PC-9 (cell line): ENCODE results near the gene TNFRSF25. TPM values are rescaled to one million over a fixed set of nuclear protein-coding genes. Genes with fewer than 3 reads are reported as not detected.

Experiments
- BruUV-seq: library from RNA; stranded (reverse); fragments of 400-500 nt; replicated peaks from 2 replicates; lab custom pipeline; 2021; lab: Mats Ljungman, UMichigan
- CTCF ChIA-PET: fragments of 300-600 bp; sonication (Branson Sonifier 250); formaldehyde crosslinking; loops from one replicate; lab custom pipeline; 2022; ENCODE audit warnings: antibody characterized with exemption; lab: Charles Lee
- POLR2A ChIA-PET: fragments of 300-600 bp; sonication (Branson Sonifier 250); formaldehyde crosslinking; loops from one replicate; lab custom pipeline; 2022; ENCODE audit warnings: antibody characterized with exemption; ENCODE audit not compliant: unreplicated experiment; lab: Charles Lee
- DNase-seq, 2 experiments: peaks; one replicate each; pipeline versions ENCODE4 v3.0.0 to v3.0.0-alpha.2; 2015 to 2022; ENCODE audit warnings: mixed read lengths in 1 of 2
- H2AFZ ChIP-seq: fragments of 200-600 bp; sonication (generic); 2 replicates; pipeline ENCODE4 v1.8.1; 2017; ENCODE audit warnings: antibody characterized with exemption
- H3F3A ChIP-seq: fragments of 200-600 bp; sonication (generic); 2 replicates; pipeline ENCODE4 v1.8.1; 2017; ENCODE audit warnings: antibody characterized with exemption, mild to moderate bottlenecking, low read depth; ENCODE audit not compliant: insufficient read depth
- H3K27ac ChIP-seq: fragments of 200-600 bp; sonication (generic); 2 replicates; pipeline ENCODE4 v1.6.1; 2016; ENCODE audit warnings: mixed run types
- H3K27me3 ChIP-seq: fragments of 200-600 bp; sonication (generic); 2 replicates; pipeline ENCODE4 v1.6.1; 2016; ENCODE audit warnings: low read depth, mixed run types; ENCODE audit not compliant: insufficient read depth
- H3K36me3 ChIP-seq: fragments of 200-600 bp; sonication (generic); 2 replicates; pipeline ENCODE4 v1.6.1; 2016; ENCODE audit warnings: low read depth, mixed run types
- H3K4me1 ChIP-seq: fragments of 200-600 bp; sonication (generic); replicated peaks from 2 replicates; pipeline ENCODE4 v1.6.1; 2016; ENCODE audit warnings: mixed run types; ENCODE audit not compliant: insufficient read depth
- H3K4me2 ChIP-seq: fragments of 200-600 bp; sonication (generic); 2 replicates; pipeline ENCODE4 v1.6.1; 2017; ENCODE audit warnings: mixed run types
- H3K4me3 ChIP-seq: fragments of 200-600 bp; sonication (generic); 2 replicates; pipeline ENCODE4 v1.6.1; 2016; ENCODE audit warnings: mixed run types
- H3K79me2 ChIP-seq: fragments of 200-600 bp; sonication (generic); 2 replicates; pipeline ENCODE4 v1.6.1; 2017; ENCODE audit warnings: low read depth, mixed run types
- H3K9me2 ChIP-seq: fragments of 200-600 bp; sonication (generic); 2 replicates; pipeline ENCODE4 v1.8.1; 2017; ENCODE audit warnings: mild to moderate bottlenecking; ENCODE audit not compliant: insufficient read depth
- H3K9me3 ChIP-seq: fragments of 200-600 bp; sonication (generic); 2 replicates; pipeline ENCODE4 v1.8.1; 2016; ENCODE audit warnings: low read depth; ENCODE audit not compliant: insufficient read depth
- H4K20me1 ChIP-seq: fragments of 200-600 bp; sonication (generic); 2 replicates; pipeline ENCODE4 v1.8.1; 2017; ENCODE audit not compliant: insufficient read depth
- EZH2 ChIP-seq: fragments of 200-600 bp; sonication (generic); IDR thresholded peaks from 2 replicates; pipeline ENCODE4 v1.8.0; 2017; ENCODE audit warnings: antibody characterized with exemption, low read depth
- intact Hi-C: fragments of 100-400 bp; cut with micrococcal nuclease; formaldehyde crosslinking; loops from one replicate; pipeline ENCODE4 v1.10.0; 2022; ENCODE audit not compliant: unreplicated experiment
- total RNA-seq: library from RNA; stranded (reverse); gene quantifications from 2 replicates; pipeline ENCODE4 v1.2.3, GENCODE V29; 2021
- TF ChIP-seq, protein P1 (sequence below): fragments of 200-600 bp; sonication (generic); conservative IDR thresholded peaks from 2 replicates; pipeline ENCODE4 v1.6.1; 2017; ENCODE audit warnings: mixed run types, antibody characterized with exemption, mild to moderate bottlenecking, moderate library complexity

TNFRSF25 gene
- total RNA-seq, 1 experiment from 2014 or later, result 12.3 TPM

DNA sequence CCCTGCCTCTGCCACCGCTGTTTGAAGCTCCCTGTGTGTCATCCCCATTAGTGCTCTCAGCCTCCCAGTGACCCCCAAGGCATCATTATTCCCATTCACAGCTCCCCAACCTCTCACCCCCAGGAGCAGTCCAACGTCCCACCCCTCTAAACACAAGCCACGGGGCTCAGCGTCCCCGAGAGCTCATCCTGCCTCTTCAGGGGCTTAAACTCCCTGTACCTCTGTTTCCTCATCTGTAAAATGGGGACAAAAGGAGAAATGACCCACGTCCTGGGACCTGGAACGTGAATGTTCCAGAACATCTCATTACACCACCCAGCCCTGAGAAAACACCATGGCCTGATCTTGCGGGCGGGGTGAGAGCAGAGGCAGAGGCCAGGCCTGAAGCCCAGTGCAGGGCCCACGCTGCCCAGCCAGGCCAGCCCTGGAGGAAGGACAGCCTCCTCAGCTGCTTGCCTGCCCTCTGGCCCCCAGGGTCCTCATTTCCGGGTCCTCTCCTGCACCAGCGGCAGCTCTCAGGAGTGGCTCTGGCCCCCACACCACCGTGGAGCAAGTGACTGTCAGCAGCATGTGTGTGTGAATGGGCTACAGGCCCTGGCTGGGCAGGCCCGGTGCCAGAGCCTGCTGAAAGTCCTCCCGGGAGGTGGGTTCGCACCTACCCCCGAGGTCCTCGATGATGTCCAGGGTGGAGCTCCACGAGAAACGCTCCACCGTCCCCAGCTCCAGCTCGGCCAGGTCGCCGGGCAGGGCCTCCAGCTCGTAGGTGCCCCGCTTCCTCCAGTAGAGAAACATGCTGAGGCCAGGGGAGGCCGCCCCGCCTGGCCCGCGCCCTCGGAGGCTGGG, 39.6 kb upstream of the TNFRSF25 start:
- H3K9me2 ChIP-seq, result no peaks in the 10 kb centered on the region
- H3K4me2 ChIP-seq, result no peak overlapping the region
- no peaks in the 10 kb centered on the region for H3K27me3 ChIP-seq
- ChIA-PET CTCF (no interaction called here), POLR2A (interaction anchor here (0.6 kb wide), 1 partner anchor 78 kb away, joined by 4 read pairs; no protein-coding TSS in a partner anchor)
- no TSS peak for BruUV-seq
- no peaks in the 10 kb centered on the region for H3K4me1 ChIP-seq
- no peaks in the 10 kb centered on the region for H4K20me1 ChIP-seq
- no peak overlapping the region for H3K27ac ChIP-seq
- no peaks in the 10 kb centered on the region for H3K9me3 ChIP-seq
- no peaks in the 10 kb centered on the region for H3K36me3 ChIP-seq
- no peaks in the 10 kb centered on the region for H3K79me2 ChIP-seq
- H3K4me3 ChIP-seq, result no peak overlapping the region
- no peak overlapping the region for H2AFZ ChIP-seq
- TF ChIP-seq, protein P1, sequence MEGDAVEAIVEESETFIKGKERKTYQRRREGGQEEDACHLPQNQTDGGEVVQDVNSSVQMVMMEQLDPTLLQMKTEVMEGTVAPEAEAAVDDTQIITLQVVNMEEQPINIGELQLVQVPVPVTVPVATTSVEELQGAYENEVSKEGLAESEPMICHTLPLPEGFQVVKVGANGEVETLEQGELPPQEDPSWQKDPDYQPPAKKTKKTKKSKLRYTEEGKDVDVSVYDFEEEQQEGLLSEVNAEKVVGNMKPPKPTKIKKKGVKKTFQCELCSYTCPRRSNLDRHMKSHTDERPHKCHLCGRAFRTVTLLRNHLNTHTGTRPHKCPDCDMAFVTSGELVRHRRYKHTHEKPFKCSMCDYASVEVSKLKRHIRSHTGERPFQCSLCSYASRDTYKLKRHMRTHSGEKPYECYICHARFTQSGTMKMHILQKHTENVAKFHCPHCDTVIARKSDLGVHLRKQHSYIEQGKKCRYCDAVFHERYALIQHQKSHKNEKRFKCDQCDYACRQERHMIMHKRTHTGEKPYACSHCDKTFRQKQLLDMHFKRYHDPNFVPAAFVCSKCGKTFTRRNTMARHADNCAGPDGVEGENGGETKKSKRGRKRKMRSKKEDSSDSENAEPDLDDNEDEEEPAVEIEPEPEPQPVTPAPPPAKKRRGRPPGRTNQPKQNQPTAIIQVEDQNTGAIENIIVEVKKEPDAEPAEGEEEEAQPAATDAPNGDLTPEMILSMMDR, result no peak
- no peak for DNase-seq
- no peaks in the 10 kb centered on the region for H3F3A ChIP-seq
- intact Hi-C loops, result no loop called here

DNA sequence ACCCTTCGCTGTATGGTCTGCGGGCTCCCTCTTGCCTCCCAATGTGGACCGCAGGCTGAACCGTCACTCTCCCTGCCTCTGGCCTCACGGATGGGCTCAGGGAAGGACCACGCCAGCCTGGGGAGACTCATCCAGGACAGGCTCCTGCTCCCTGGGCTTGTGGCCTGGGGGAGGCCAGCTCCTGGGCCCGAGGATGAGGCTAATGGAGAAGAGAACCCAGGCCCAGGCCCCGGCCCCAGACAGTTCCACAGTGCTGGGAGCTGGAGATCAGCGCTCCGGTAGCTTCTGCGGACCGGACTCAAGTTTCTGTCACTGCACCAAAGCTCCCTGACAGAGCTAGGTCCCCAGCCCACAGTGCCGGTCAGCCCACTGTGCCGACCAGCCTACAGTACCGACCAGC, 38.9 kb upstream of the TNFRSF25 start:
- H3K79me2 ChIP-seq, result no peaks in the 10 kb centered on the region
- no peaks in the 10 kb centered on the region for H3F3A ChIP-seq
- no peak overlapping the region for H2AFZ ChIP-seq
- no peak for DNase-seq
- no peaks in the 10 kb centered on the region for H3K27me3 ChIP-seq
- H3K4me1 ChIP-seq, result no peaks in the 10 kb centered on the region
- ChIA-PET CTCF (no interaction called here), POLR2A (no interaction called here)
- no TSS peak for BruUV-seq
- TF ChIP-seq EZH2, result no peak
- TF ChIP-seq, protein P1, result no peak
- no peaks in the 10 kb centered on the region for H3K9me2 ChIP-seq
- H3K4me3 ChIP-seq, result no peak overlapping the region
- intact Hi-C loops, result no loop called here
- H4K20me1 ChIP-seq, result no peaks in the 10 kb centered on the region
- H3K36me3 ChIP-seq, result no peaks in the 10 kb centered on the region
- H3K27ac ChIP-seq, result no peak overlapping the region
- no peaks in the 10 kb centered on the region for H3K9me3 ChIP-seq
- H3K4me2 ChIP-seq, result no peak overlapping the region

DNA sequence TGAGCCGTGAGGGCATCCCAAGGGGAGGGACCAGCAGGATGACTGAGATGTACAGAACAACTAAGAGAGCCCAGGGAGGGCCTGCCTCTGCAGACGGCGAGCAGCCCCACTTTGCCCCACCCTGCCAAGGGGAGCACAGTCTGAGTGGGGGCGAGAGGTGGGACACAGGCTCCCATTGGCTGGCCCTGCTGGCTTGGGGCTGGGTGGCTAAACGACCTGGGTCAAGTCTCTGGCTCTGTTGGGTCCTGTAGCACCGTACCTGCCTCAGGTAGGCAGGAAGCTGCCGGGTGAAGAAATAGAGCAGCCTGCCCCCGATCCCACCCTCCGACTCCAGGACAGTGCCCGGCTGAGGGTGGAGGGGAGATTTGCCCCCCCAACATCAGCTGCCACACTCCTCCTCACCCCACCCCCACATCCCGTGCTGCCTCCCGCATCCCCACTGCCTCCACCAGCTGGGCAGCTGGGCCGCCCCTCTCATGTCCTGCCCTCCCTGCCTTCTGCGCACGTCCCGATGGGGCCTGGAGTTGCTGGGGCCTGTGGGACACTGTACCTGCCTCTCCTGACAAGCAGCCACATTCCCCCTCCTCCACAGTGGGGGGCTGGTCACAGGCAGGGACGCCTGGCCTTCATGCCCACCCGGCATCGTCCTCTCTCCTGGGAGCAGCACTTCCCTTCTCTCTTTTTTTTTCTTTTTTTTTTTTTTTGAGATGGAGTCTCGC, 38.1 kb upstream of the TNFRSF25 start:
- H3K4me1 ChIP-seq, result no peaks in the 10 kb centered on the region
- intact Hi-C loops, result no loop called here
- no peaks in the 10 kb centered on the region for H3K36me3 ChIP-seq
- no peaks in the 10 kb centered on the region for H3K9me2 ChIP-seq
- no peak overlapping the region for H3K4me2 ChIP-seq
- DNase-seq, result no peak
- H3K27ac ChIP-seq, result no peak overlapping the region
- TF ChIP-seq, protein P1, result no peak
- no peak for TF ChIP-seq EZH2
- H3K9me3 ChIP-seq, result no peaks in the 10 kb centered on the region
- ChIA-PET POLR2A (no interaction called here), CTCF (interaction anchor here (0.6 to 1.0 kb wide), 2 partner anchors 9 to 25 kb away, joined by 3 read pairs; no protein-coding TSS in a partner anchor)
- no peak overlapping the region for H2AFZ ChIP-seq
- no peak overlapping the region for H3K4me3 ChIP-seq
- no peaks in the 10 kb centered on the region for H4K20me1 ChIP-seq
- H3K79me2 ChIP-seq, result no peaks in the 10 kb centered on the region
- no peaks in the 10 kb centered on the region for H3F3A ChIP-seq
- BruUV-seq, result no TSS peak
- no peaks in the 10 kb centered on the region for H3K27me3 ChIP-seq
